GM20000 (cell line): Measurements from ENCODE around the gene HMGB4.

Source experiments
- DNase-seq: peaks from one replicate; pipeline ENCODE4 v3.0.0; 2012; ENCODE audit warnings: low spot score
- CTCF ChIP-seq: IDR thresholded peaks from 2 replicates; pipeline ENCODE4 v1.5.1; 2012; ENCODE audit warnings: mild to moderate bottlenecking, control low read depth; ENCODE audit errors: extremely low read depth, missing control alignments

Gene HMGB4

GRCh38 chr1:33854091-33854490 is 9.8 kb upstream of the HMGB4 start:
- TF ChIP-seq CTCF, result no peak
- no peak for DNase-seq

- no peak for TF ChIP-seq CTCF
- no peak for DNase-seq
Observed at GRCh38 chr1:33860671-33861070, 3.2 kb upstream of the HMGB4 start.

GRCh38 chr1:33864460-33865389 is 846 bp downstream of the HMGB4 start:
- DNase-seq, result no peak
- no peak for TF ChIP-seq CTCF

- DNase-seq, result no peak
- TF ChIP-seq CTCF, result no peak
Observed at GRCh38 chr1:33866281-33866680, 2.4 kb downstream of the HMGB4 start.

- TF ChIP-seq CTCF, result no peak
- DNase-seq, result no peak
Observed at GRCh38 chr1:33867684-33868083, 3.8 kb downstream of the HMGB4 start.

GRCh38 chr1:33872275-33872674 is 8.4 kb downstream of the HMGB4 start:
- no peak for TF ChIP-seq CTCF
- DNase-seq, result no peak

- no peak for TF ChIP-seq CTCF
- no peak for DNase-seq
Observed at GRCh38 chr1:33872683-33873082, 8.8 kb downstream of the HMGB4 start.
